ENCODE results near the gene NAP1L1.

- no peak for TF ChIP-seq EZH2 (IDR thresholded peaks at IDR 0.05)
- no peak for TF ChIP-seq CTCF (IDR thresholded peaks at IDR 0.05)
- no peak for TF ChIP-seq EZH2phosphoT487 (IDR thresholded peaks at IDR 0.05)
Measured at GRCh38 chr12:76022506-76022905, 62.0 kb downstream of the NAP1L1 start.
